DOHH2 (cell line): ENCODE measurements around the gene SIRT7.

ENCODE experiments used
- CTCF ChIP-seq: fragments of 200-600 bp; sonication (generic); IDR thresholded peaks from one replicate; pipeline ENCODE4 v1.5.1; 2014; ENCODE audit warnings: antibody characterized with exemption, mild to moderate bottlenecking, low read depth, low read length; ENCODE audit not compliant: poor library complexity, severe bottlenecking
- EZH2phosphoT487 ChIP-seq: fragments of 200-600 bp; sonication (generic); IDR thresholded peaks from 2 replicates; pipeline ENCODE4 v1.6.1; 2017; ENCODE audit warnings: borderline replicate concordance, mild to moderate bottlenecking, antibody characterized with exemption, low read length, moderate library complexity, mixed read lengths

GRCh38 chr17:81917565-81918332 is at the start of gene SIRT7:
- TF ChIP-seq CTCF (no peak), EZH2phosphoT487 (no peak)
